BE2C (cell line): ENCODE results near the gene RHOJ.

ENCODE experiments used
- DNase-seq: peaks from one replicate; pipeline ENCODE4 v3.0.0-alpha.2; 2020
- H3K27me3 ChIP-seq: fragments of 250-450 bp; sonication (Bioruptor Pico); 2 replicates; pipeline ENCODE4 v1.5.1; 2020; ENCODE audit warnings: mild to moderate bottlenecking
- H3K36me3 ChIP-seq: fragments of 250-450 bp; sonication (Bioruptor Pico); 2 replicates; pipeline ENCODE4 v1.5.1; 2020; ENCODE audit warnings: mild to moderate bottlenecking
- H3K4me1 ChIP-seq: fragments of 250-450 bp; sonication (Bioruptor Pico); 2 replicates; pipeline ENCODE4 v1.5.1; 2020
- H3K4me3 ChIP-seq: 2 replicates; pipeline ENCODE4 v1.5.1; 2011; ENCODE audit warnings: low read depth, low read length
- H3K9me3 ChIP-seq: fragments of 250-450 bp; sonication (Bioruptor Pico); 2 replicates; pipeline ENCODE4 v1.5.1; 2020
- TF ChIP-seq, protein P1 (sequence below): IDR thresholded peaks from 2 replicates; pipeline ENCODE4 v1.5.1; 2012; ENCODE audit warnings: mild to moderate bottlenecking, low read depth, low read length

The RHOJ gene

DNA sequence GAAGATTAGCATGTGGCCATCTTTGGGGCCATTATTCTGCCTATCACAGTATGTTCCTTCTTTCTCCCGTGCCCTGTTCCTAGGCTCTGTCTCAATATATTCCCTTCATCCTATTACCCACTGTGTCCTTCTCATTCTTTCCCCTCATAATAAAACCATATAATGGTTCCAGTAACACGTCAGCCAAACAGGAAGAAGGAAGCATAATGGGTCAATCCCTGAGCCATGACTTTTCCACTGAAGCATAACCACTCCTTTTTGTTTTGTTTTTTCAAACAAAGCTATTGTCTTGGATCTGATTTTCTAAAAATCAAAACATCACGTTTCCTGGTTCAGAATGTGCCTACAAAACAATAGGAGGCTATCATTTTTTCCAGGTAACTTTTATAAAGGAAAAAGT lies 21.3 kb upstream of the RHOJ start:
- no peak for DNase-seq
- no peaks in the 10 kb centered on the region; the same call in 1 of the 2 replicates for H3K9me3 ChIP-seq
- no peak overlapping the region for H3K4me3 ChIP-seq
- peaks cover 8% of the 10 kb centered on the region; the same call in 1 of the 2 replicates for H3K27me3 ChIP-seq
- no peaks in the 10 kb centered on the region for H3K36me3 ChIP-seq
- TF ChIP-seq, protein P1, sequence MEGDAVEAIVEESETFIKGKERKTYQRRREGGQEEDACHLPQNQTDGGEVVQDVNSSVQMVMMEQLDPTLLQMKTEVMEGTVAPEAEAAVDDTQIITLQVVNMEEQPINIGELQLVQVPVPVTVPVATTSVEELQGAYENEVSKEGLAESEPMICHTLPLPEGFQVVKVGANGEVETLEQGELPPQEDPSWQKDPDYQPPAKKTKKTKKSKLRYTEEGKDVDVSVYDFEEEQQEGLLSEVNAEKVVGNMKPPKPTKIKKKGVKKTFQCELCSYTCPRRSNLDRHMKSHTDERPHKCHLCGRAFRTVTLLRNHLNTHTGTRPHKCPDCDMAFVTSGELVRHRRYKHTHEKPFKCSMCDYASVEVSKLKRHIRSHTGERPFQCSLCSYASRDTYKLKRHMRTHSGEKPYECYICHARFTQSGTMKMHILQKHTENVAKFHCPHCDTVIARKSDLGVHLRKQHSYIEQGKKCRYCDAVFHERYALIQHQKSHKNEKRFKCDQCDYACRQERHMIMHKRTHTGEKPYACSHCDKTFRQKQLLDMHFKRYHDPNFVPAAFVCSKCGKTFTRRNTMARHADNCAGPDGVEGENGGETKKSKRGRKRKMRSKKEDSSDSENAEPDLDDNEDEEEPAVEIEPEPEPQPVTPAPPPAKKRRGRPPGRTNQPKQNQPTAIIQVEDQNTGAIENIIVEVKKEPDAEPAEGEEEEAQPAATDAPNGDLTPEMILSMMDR = no peak
- no peaks in the 10 kb centered on the region for H3K4me1 ChIP-seq

DNA sequence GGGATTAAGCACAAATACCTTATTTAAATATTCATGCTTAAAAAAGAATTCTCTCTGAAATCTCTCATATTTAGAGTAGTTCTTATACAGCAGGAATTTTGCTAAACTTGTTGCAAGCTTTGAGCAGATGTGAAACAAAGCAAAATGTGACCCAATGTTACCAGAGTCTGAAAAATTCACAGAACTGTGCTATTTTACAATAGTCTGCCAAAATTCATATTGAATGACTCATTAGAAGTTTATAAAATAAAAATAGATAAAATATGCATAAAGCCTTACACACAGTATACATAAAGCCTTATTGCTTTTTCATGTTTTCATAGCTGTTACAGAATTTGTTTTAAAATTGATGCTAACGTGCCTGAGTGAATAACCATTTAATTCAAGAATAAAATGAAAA lies 17.8 kb upstream of the RHOJ start:
- DNase-seq = no peak
- Histone ChIP-seq H3K36me3 (no peaks in the 10 kb centered on the region), H3K4me3 (no peak overlapping the region), H3K27me3 (peaks cover 8% of the 10 kb centered on the region; the same call in 1 of the 2 replicates), H3K4me1 (no peaks in the 10 kb centered on the region), H3K9me3 (no peaks in the 10 kb centered on the region; the same call in 1 of the 2 replicates)
- TF ChIP-seq, protein P1 = no peak

DNA sequence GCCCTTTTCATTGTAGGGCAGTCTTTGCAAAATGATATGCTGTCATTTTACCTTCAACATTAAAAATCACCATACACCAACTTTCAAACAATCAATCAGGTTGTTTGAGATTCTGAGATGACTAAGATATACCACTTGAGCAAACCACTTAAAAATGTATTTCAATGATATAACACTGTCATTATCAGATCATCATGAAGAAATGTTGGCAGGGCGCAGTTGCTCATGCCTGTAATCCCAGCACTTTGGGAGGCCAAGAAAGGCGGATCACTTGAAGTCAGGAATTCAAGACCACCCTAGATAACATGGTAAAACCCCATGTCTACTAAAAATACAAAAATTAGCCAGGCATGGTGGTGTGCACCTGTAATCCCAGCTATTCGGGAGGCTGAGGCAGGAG lies 13.0 kb upstream of the RHOJ start:
- no peak for DNase-seq
- Histone ChIP-seq H3K27me3 (no peaks in the 10 kb centered on the region), H3K9me3 (no peaks in the 10 kb centered on the region), H3K4me1 (no peaks in the 10 kb centered on the region), H3K36me3 (no peaks in the 10 kb centered on the region), H3K4me3 (no peak overlapping the region)
- TF ChIP-seq, protein P1 = no peak

DNA sequence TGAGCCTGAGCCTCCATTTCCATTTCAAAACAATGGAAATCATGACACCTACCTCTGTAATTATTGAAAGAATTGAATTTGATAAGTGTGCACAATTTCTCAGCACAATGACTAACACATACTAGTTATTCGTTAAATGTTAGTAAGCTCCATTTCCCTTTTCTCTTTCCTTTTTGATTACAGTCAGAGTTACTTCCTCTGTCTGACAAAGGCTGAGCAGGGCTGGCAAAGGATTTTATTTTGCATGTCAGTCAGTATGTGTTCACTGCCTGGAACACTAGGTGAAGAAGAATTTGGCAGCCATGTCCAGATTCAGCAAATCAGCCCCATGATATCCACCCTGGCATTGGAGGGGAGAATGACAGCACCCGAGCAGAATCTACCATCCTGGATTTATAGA lies 12.2 kb upstream of the RHOJ start:
- DNase-seq = no peak
- H3K4me3 ChIP-seq = no peak overlapping the region
- no peaks in the 10 kb centered on the region for H3K27me3 ChIP-seq
- no peaks in the 10 kb centered on the region for H3K36me3 ChIP-seq
- no peaks in the 10 kb centered on the region for H3K9me3 ChIP-seq
- no peaks in the 10 kb centered on the region for H3K4me1 ChIP-seq
- TF ChIP-seq, protein P1 = no peak

DNA sequence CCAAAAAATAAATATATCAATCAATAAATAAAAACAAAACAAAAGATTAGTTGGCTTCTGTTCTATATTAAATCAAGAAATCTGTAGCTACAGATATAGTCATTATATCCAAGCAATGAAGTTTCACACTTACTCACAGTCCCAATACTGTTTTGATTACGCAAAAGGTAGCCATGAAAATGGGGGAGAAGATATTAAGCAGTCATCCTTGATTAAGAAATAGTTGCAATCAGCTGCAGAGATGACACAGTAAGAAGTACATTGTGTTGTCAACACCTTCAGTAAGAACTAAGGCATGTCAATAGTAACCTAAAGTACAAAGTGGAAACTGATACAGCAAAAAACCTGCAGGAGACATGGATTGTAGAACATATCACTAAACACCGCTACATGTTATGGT lies 11.0 kb upstream of the RHOJ start:
- Histone ChIP-seq H3K36me3 (no peaks in the 10 kb centered on the region), H3K27me3 (no peaks in the 10 kb centered on the region), H3K4me1 (no peaks in the 10 kb centered on the region), H3K4me3 (no peak overlapping the region), H3K9me3 (no peaks in the 10 kb centered on the region)
- TF ChIP-seq, protein P1 = no peak
- DNase-seq = no peak

DNA sequence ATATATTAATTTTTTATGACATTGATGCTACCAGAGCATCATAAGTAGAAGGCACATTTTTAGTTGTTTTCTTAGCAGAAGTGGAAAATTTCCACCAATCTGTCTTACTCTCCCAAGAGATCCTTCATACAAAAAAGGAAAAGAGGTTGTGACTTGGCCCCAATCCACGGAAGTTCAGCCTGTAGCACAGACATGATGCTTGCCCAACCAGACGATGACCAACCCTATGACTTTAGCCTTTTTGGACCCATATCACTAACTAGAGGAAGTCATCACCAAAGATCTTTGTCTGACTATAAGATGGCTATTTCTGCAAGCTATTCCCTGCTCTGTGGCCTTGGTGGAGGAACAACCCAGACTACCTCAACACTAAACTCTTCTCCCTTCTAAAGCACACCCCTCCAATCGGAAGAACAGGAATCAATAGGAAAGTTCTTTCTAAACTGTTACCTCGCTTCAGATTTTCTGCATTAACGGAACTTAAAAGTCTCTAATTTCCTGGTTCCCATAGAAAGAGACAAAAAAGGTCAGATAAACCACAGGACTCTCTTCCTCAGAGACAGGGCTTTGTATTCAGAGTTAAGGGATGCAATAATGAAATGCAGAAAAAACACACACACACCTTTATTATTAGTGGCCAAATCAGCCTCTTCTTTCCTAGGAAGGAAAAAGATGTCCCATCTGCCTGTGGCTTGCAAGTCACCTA lies 4.1 kb upstream of the RHOJ start:
- Histone ChIP-seq H3K9me3 (no peaks in the 10 kb centered on the region), H3K36me3 (no peaks in the 10 kb centered on the region), H3K4me3 (no peak overlapping the region), H3K27me3 (no peaks in the 10 kb centered on the region), H3K4me1 (no peaks in the 10 kb centered on the region)
- no peak for DNase-seq
- TF ChIP-seq, protein P1 = no peak
